GM23338 (cell line): ENCODE measurements around the gene SNRNP48.

Experiments
- CTCF ChIP-seq, 2 experiments: fragments of 200-600 bp in 1 of 2; sonication (generic) in 1 of 2; conservative IDR thresholded peaks; 2 replicates each; pipeline versions ENCODE4 v1.5.1 to v1.6.1; 2016 to 2017; ENCODE audit warnings: antibody characterized with exemption in 2 of 2, low read depth in 2 of 2, mild to moderate bottlenecking in 2 of 2, moderate library complexity in 1 of 2
- NANOG ChIP-seq: IDR thresholded peaks from 2 replicates; pipeline ENCODE4 v1.6.1; 2016; ENCODE audit warnings: antibody characterized with exemption, borderline replicate concordance

GRCh38 chr6:7558781-7559180 lies 31.2 kb upstream of the SNRNP48 start:
- TF ChIP-seq CTCF (conservative IDR thresholded peaks at IDR 0.05; ENCODE audit: low read depth in 2 of 2) (no peak), NANOG (no peak)
